ENCODE data around the gene GRIN3B.

DNA sequence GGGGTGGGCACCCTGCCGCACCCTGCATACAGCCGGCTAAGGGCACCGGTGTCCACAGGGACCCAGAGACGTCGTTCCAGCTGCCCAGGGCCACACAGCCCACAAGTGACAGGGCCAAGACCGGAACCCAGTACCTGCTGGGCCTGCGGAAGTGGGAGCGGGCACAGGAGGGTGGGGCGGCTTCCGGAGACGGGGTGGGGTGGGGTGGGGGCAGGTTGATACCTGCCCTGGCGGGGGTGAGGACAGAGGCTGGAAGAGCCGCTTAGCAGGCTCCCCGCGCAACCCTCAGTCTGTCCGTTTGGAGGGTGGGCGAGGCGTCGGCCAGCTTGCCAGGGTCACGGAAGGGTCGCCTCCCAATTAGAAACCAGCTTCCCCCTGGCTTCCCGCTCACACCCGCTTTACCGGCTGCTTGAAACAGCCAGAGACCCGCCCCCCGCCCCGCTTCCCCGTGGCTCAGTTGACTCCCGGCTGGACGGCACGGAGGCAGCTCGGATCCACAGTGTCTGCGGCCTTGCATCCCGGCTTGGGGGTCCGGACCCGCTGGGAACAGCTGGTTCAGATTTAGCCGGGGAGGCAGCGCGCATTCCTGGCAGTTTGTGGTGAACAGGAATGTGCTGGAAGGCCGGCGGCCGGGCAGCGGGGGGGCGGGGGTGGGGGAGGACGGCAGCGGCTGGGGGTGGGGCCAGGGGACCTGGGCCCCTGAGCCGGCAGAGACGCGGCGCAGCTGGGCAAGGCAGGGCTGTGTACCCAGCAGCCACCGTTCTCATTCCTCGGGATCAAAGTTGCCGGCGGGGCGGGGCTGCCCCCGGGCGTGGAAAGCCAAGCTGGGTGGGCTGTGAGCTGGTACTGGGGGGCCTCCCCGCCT is 28.1 kb downstream of the GRIN3B start:
- no peak for TF ChIP-seq FOSL2 (IDR thresholded peaks at IDR 0.05; ENCODE audit: borderline replicate concordance, low read depth)
- no peak for TF ChIP-seq MXI1 (IDR thresholded peaks at IDR 0.05; ENCODE audit: low read depth, low read length)
- TF ChIP-seq, protein P1, sequence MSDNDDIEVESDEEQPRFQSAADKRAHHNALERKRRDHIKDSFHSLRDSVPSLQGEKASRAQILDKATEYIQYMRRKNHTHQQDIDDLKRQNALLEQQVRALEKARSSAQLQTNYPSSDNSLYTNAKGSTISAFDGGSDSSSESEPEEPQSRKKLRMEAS (IDR thresholded peaks at IDR 0.05; ENCODE audit: low read depth) = peak; percentile 56
- TF ChIP-seq CTCF (IDR thresholded peaks at IDR 0.05) = no peak
- TF ChIP-seq TAF1 (IDR thresholded peaks at IDR 0.05; ENCODE audit: borderline replicate concordance, low read depth, low read length) = peak; percentile 70
